HepG2 (cell line): Measurements from ENCODE around the gene ZNF30. TPM values are rescaled to one million over a fixed set of nuclear protein-coding genes. Genes with fewer than 3 reads are reported as not detected.

Experiments
- ASH2L ChIP-seq: fragments of 300-600, 200-600 bp; sonication (generic); IDR thresholded peaks from 2 replicates; pipeline ENCODE4 v1.7.0; 2017; ENCODE audit warnings: low read depth, mild to moderate bottlenecking, moderate library complexity, mixed read lengths, low read length; ENCODE audit not compliant: insufficient read length
- FOXJ3 ChIP-seq: sonication (generic); formaldehyde crosslinking; IDR thresholded peaks from 2 replicates; pipeline ENCODE4 v1.4.0; 2020; ENCODE audit warnings: missing genetic modification reagents, mild to moderate bottlenecking, borderline replicate concordance
- GMEB2 ChIP-seq: IDR thresholded peaks from 2 replicates; pipeline ENCODE4 v1.6.1; 2016; ENCODE audit warnings: missing biosample characterization, missing genetic modification reagents, low read depth
- LBX2 ChIP-seq: sonication (generic); formaldehyde crosslinking; IDR thresholded peaks from 2 replicates; pipeline ENCODE4 v1.5.0; 2020; ENCODE audit warnings: missing genetic modification reagents, mild to moderate bottlenecking, borderline replicate concordance
- REL ChIP-seq: sonication (generic); formaldehyde crosslinking; conservative IDR thresholded peaks from 2 replicates; pipeline ENCODE4 v1.8.0; 2022; ENCODE audit warnings: mild to moderate bottlenecking, missing genetic modification reagents, moderate library complexity
- SRSF1 ChIP-seq: fragments of 200-400 bp; formaldehyde crosslinking; optimal IDR thresholded peaks from 2 replicates; pipeline ENCODE3; 2017; ENCODE audit warnings: mild to moderate bottlenecking, low read depth, low read length, moderate library complexity
- ZBTB10 ChIP-seq: sonication (generic); formaldehyde crosslinking; IDR thresholded peaks from 2 replicates; pipeline ENCODE4 v1.4.0; 2020; ENCODE audit warnings: missing genetic modification reagents, borderline replicate concordance
- ZNF3 ChIP-seq: IDR thresholded peaks from 2 replicates; pipeline ENCODE4 v1.7.0; 2017; ENCODE audit warnings: inconsistent platforms
- ZNF331 ChIP-seq: sonication (generic); formaldehyde crosslinking; IDR thresholded peaks from 2 replicates; pipeline ENCODE4 v1.4.0; 2020; ENCODE audit warnings: missing genetic modification reagents
- ZNF552 ChIP-seq: sonication (generic); formaldehyde crosslinking; IDR thresholded peaks from 2 replicates; pipeline ENCODE4 v1.9.0; 2022; ENCODE audit warnings: missing genetic modification reagents, mild to moderate bottlenecking, borderline replicate concordance
- ZNF616 ChIP-seq: sonication (generic); formaldehyde crosslinking; IDR thresholded peaks from 2 replicates; pipeline ENCODE4 v1.5.0; 2020; ENCODE audit warnings: low read depth, mild to moderate bottlenecking, missing genetic modification reagents
- ZNF687 ChIP-seq: sonication (generic); formaldehyde crosslinking; IDR thresholded peaks from 2 replicates; pipeline ENCODE4 v1.5.1; 2020; ENCODE audit warnings: mild to moderate bottlenecking, missing genetic modification reagents, moderate library complexity
- ZNF775 ChIP-seq: sonication (generic); formaldehyde crosslinking; IDR thresholded peaks from 2 replicates; pipeline ENCODE4 v1.4.0; 2020; ENCODE audit warnings: missing genetic modification reagents, mild to moderate bottlenecking, moderate library complexity, borderline replicate concordance
- polyA plus RNA-seq, 8 experiments: library from polyadenylated mRNA; depleted of rRNA in 3 of 8; stranded (reverse) in 7 of 8; unstranded in 1 of 8; fragments of >200 nt; fragmentation: Illumina TruSeq in 4 of 8; extraction: Trizol in 4 of 8; gene quantifications; 2 replicates each; pipeline versions ENCODE4 v1.2.1 to v1.2.3, GENCODE V29; 2011 to 2016; ENCODE audit warnings: low read depth in 4 of 8, missing spikeins in 1 of 8, mixed read lengths in 1 of 8; ENCODE audit not compliant: insufficient read depth in 1 of 8
- total RNA-seq, 5 experiments: library from RNA; depleted of rRNA; stranded (reverse); fragments of >200 nt; fragmentation: Illumina TruSeq; extraction: Trizol; gene quantifications; 2 replicates each; pipeline ENCODE4 v1.2.3, GENCODE V29; 2016; ENCODE audit warnings: low read depth in 1 of 5
- TF ChIP-seq, protein P1 (sequence below): sonication (generic); formaldehyde crosslinking; IDR thresholded peaks from 2 replicates; pipeline ENCODE4 v1.4.0; 2020; ENCODE audit warnings: missing genetic modification reagents, borderline replicate concordance

The ZNF30 gene
- total and polyA plus RNA-seq, 2 of the 13 experiments (the other 11 are each of a cell fraction or from before 2014, with no cell fraction given), result 2.3 to 4.4 TPM

- peak; percentile 98 for TF ChIP-seq ZNF687 (CRISPR knock-in tag)
- TF ChIP-seq ZNF775, result no peak
- TF ChIP-seq, protein P1, sequence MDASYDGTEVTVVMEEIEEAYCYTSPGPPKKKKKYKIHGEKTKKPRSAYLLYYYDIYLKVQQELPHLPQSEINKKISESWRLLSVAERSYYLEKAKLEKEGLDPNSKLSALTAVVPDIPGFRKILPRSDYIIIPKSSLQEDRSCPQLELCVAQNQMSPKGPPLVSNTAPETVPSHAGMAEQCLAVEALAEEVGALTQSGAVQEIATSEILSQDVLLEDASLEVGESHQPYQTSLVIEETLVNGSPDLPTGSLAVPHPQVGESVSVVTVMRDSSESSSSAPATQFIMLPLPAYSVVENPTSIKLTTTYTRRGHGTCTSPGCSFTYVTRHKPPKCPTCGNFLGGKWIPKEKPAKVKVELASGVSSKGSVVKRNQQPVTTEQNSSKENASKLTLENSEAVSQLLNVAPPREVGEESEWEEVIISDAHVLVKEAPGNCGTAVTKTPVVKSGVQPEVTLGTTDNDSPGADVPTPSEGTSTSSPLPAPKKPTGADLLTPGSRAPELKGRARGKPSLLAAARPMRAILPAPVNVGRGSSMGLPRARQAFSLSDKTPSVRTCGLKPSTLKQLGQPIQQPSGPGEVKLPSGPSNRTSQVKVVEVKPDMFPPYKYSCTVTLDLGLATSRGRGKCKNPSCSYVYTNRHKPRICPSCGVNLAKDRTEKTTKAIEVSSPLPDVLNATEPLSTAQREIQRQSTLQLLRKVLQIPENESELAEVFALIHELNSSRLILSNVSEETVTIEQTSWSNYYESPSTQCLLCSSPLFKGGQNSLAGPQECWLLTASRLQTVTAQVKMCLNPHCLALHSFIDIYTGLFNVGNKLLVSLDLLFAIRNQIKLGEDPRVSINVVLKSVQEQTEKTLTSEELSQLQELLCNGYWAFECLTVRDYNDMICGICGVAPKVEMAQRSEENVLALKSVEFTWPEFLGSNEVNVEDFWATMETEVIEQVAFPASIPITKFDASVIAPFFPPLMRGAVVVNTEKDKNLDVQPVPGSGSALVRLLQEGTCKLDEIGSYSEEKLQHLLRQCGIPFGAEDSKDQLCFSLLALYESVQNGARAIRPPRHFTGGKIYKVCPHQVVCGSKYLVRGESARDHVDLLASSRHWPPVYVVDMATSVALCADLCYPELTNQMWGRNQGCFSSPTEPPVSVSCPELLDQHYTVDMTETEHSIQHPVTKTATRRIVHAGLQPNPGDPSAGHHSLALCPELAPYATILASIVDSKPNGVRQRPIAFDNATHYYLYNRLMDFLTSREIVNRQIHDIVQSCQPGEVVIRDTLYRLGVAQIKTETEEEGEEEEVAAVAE (CRISPR knock-in tag), result peak; percentile 69; the same call in 1 of the 2 replicates
- TF ChIP-seq ASH2L, result peak; percentile 77
- TF ChIP-seq ZBTB10 (CRISPR knock-in tag), result no peak
- no peak for TF ChIP-seq LBX2 (CRISPR knock-in tag)
- TF ChIP-seq GMEB2 (CRISPR knock-in tag), result no peak
- TF ChIP-seq ZNF331 (CRISPR knock-in tag), result peak; percentile 29; the same call in 1 of the 2 replicates
- TF ChIP-seq SRSF1, result peak; percentile 72
- TF ChIP-seq ZNF3 (CRISPR knock-in tag), result no peak
- TF ChIP-seq FOXJ3 (CRISPR knock-in tag), result no peak
- peak; percentile 77; the same call in 1 of the 2 replicates for TF ChIP-seq ZNF616 (CRISPR knock-in tag)
- no peak for TF ChIP-seq ZNF552
- no peak for TF ChIP-seq REL (CRISPR knock-in tag)
Observed at GRCh38 chr19:34926685-34927375, at the start of gene ZNF30 (continued).
